Measurements from ENCODE around the gene CRACR2B.

CRACR2B gene

GRCh38 chr11:844693-845644 lies 17.2 kb downstream of the CRACR2B start:
- ChIA-PET CTCF (interaction anchor here (0.6 to 2.3 kb wide), 5 partner anchors 24 to 1305 kb away, joined by 3 to 9 read pairs (median 3); no protein-coding TSS in a partner anchor), POLR2A (interaction anchor here (0.5 to 6.9 kb wide), 11 partner anchors 14 to 244 kb away, joined by 3 to 70 read pairs (median 3); partner anchors contain the start of genes CD151, CEND1, CRACR2B and PNPLA2)
- H3K27ac ChIP-seq (ENCODE audit: extremely low read depth, low read depth, low read length) = no peak overlapping the region
- H3K9me3 ChIP-seq (ENCODE audit: control insufficient read depth, insufficient read depth, low read depth, low read length) = no peaks in the 10 kb centered on the region
- H3K4me3 ChIP-seq (ENCODE audit: low read depth, low read length) = peak overlapping the region; percentile 2; the same call in 1 of the 2 replicates
- 0 out of 2 replicates have a peak, but pooled peaks cover 6% of the 10 kb centered on the region for H3K4me1 ChIP-seq (ENCODE audit: control insufficient read depth, insufficient read depth, low read length)
- peaks cover 0 to 13% of the 10 kb centered on the region in 2 experiments; a peak in 1 of 3 replicates for H3K36me3 ChIP-seq (ENCODE audit: control insufficient read depth in 2 of 2, insufficient read depth in 1 of 2, low read length in 2 of 2)
- TF ChIP-seq KLF1 (tag by site-specific recombination; IDR thresholded peaks at IDR 0.05) = peak; percentile 89
- TF ChIP-seq PRDM10 (tag by site-specific recombination; IDR thresholded peaks at IDR 0.05) = peak; percentile 54; the same call in 1 of the 2 replicates
- peak; percentile 50 for TF ChIP-seq SP2 (tag by site-specific recombination; IDR thresholded peaks at IDR 0.05)
- peak; percentile 3 for TF ChIP-seq ZBTB26 (tag by site-specific recombination; optimal IDR thresholded peaks at IDR 0.05)
- TF ChIP-seq KLF7 (tag by site-specific recombination; IDR thresholded peaks at IDR 0.05; ENCODE audit: borderline replicate concordance) = no peak
- TF ChIP-seq ZNF600 (tag by site-specific recombination; IDR thresholded peaks at IDR 0.05) = 0 out of 2 replicates have a peak, but pooled peaks have one; percentile 15
- 0 out of 2 replicates have a peak, but pooled peaks have one; percentile 24 for TF ChIP-seq PBX3 (CRISPR knock-in tag; IDR thresholded peaks at IDR 0.05)
- TF ChIP-seq ZBTB7A (tag by site-specific recombination; IDR thresholded peaks at IDR 0.05; ENCODE audit: low read depth) = no peak
- 0 out of 2 replicates have a peak, but pooled peaks have one; percentile 4 for TF ChIP-seq BCL11A (tag by site-specific recombination; IDR thresholded peaks at IDR 0.05; ENCODE audit: low read depth)
- peak; percentile 42 for TF ChIP-seq ZFHX2 (tag by site-specific recombination; conservative IDR thresholded peaks at IDR 0.05)
- no peak for TF ChIP-seq ZNF561 (tag by site-specific recombination; IDR thresholded peaks at IDR 0.05; ENCODE audit: borderline replicate concordance)
- TF ChIP-seq BCL11B (tag by site-specific recombination; IDR thresholded peaks at IDR 0.05; ENCODE audit: low read depth) = 0 out of 2 replicates have a peak, but pooled peaks have one; percentile 16

GRCh38 chr11:845872-846495 lies 18.3 kb downstream of the CRACR2B start:
- no peak overlapping the region for H3K4me3 ChIP-seq (ENCODE audit: low read depth, low read length)
- POLR2A ChIA-PET = interaction anchor here (0.6 to 1.9 kb wide), 3 partner anchors 10 to 27 kb away, joined by 3 to 6 read pairs (median 3); partner anchors contain the start of gene PNPLA2
- no peak for TF ChIP-seq YY1 (tag by site-specific recombination; IDR thresholded peaks at IDR 0.05)
- TF ChIP-seq ZXDB (tag by site-specific recombination; IDR thresholded peaks at IDR 0.05) = peak; percentile 91
- TF ChIP-seq ZFP3 (tag by site-specific recombination; IDR thresholded peaks at IDR 0.05; ENCODE audit: low read depth) = no peak
- TF ChIP-seq PRDM6 (tag by site-specific recombination; IDR thresholded peaks at IDR 0.05) = no peak
- TF ChIP-seq REST (tag by site-specific recombination; IDR thresholded peaks at IDR 0.05) = no peak
- no peak for TF ChIP-seq ZBTB17 (tag by site-specific recombination; IDR thresholded peaks at IDR 0.05)
- TF ChIP-seq ZNF274 (IDR thresholded peaks at IDR 0.05; ENCODE audit: low read length) = no peak
- no peak for TF ChIP-seq ZNF274 (tag by site-specific recombination; IDR thresholded peaks at IDR 0.05; ENCODE audit: borderline replicate concordance)

More at GRCh38 chr11:845872-846495, 18.3 kb downstream of the CRACR2B start:
- Histone ChIP-seq H3K9me3 (ENCODE audit: control insufficient read depth, insufficient read depth, low read depth, low read length) (no peaks in the 10 kb centered on the region), H3K36me3 (ENCODE audit: control insufficient read depth in 2 of 2, insufficient read depth in 1 of 2, low read length in 2 of 2) (peaks cover 0 to 3% of the 10 kb centered on the region in 2 experiments; a peak in 1 of 3 replicates), H3K27ac (ENCODE audit: extremely low read depth, low read depth, low read length) (no peak overlapping the region), H3K4me1 (ENCODE audit: control insufficient read depth, insufficient read depth, low read length) (0 out of 2 replicates have a peak, but pooled peaks cover 6% of the 10 kb centered on the region)
- CTCF ChIA-PET = interaction anchor here (0.8 to 2.3 kb wide), 2 partner anchors 18 to 206 kb away, joined by 3 to 9 read pairs; no protein-coding TSS in a partner anchor

All from HEK293 (cell line).